Neural progenitor cell (in vitro differentiated cells): ENCODE measurements around the gene ZNRD2. TPM values are rescaled to one million over a fixed set of nuclear protein-coding genes. Genes with fewer than 3 reads are reported as not detected.

Experiments
- DNase-seq: peaks from one replicate; pipeline ENCODE4 v3.0.0-alpha.2; 2016; ENCODE audit warnings: low spot score
- H2AFZ ChIP-seq: fragments of 200-600 bp; sonication (generic); replicated peaks from 2 replicates; pipeline ENCODE4 v1.6.1; 2016; ENCODE audit warnings: antibody characterized with exemption
- H3F3A ChIP-seq: fragments of 200-600 bp; sonication (generic); 2 replicates; pipeline ENCODE4 v1.6.1; 2016; ENCODE audit warnings: antibody characterized with exemption, low read depth
- H3K27ac ChIP-seq: fragments of 200-600 bp; sonication (generic); 2 replicates; pipeline ENCODE4 v1.5.1; 2016; ENCODE audit warnings: mild to moderate bottlenecking
- H3K27me3 ChIP-seq: fragments of 200-600 bp; sonication (generic); 2 replicates; pipeline ENCODE4 v1.6.1; 2016; ENCODE audit warnings: mild to moderate bottlenecking, moderate library complexity
- H3K36me3 ChIP-seq: fragments of 200-600 bp; sonication (generic); 2 replicates; pipeline ENCODE4 v1.5.1; 2016
- H3K4me1 ChIP-seq: fragments of 200-600 bp; sonication (generic); 2 replicates; pipeline ENCODE4 v1.6.1; 2016; ENCODE audit warnings: mixed run types
- H3K4me2 ChIP-seq: fragments of 200-600 bp; sonication (generic); 2 replicates; pipeline ENCODE4 v1.6.1; 2016
- H3K4me3 ChIP-seq: fragments of 200-600 bp; sonication (generic); 2 replicates; pipeline ENCODE4 v1.5.1; 2016
- H3K79me2 ChIP-seq: fragments of 200-600 bp; sonication (generic); 2 replicates; pipeline ENCODE4 v1.6.1; 2016; ENCODE audit warnings: low read depth
- H3K9ac ChIP-seq: fragments of 200-600 bp; sonication (generic); 2 replicates; pipeline ENCODE4 v1.6.1; 2016
- H3K9me3 ChIP-seq: fragments of 200-600 bp; sonication (generic); 2 replicates; pipeline ENCODE4 v1.5.1; 2016; ENCODE audit warnings: low read depth
- H4K20me1 ChIP-seq: fragments of 200-600 bp; sonication (generic); 2 replicates; pipeline ENCODE4 v1.6.1; 2016; ENCODE audit warnings: low read depth
- H3K27ac Mint-ChIP-seq: 3 replicates; pipeline ENCODE4 v1.8.0; 2021; ENCODE audit warnings: mixed read lengths
- H3K27me3 Mint-ChIP-seq: 2 replicates; pipeline ENCODE4 v1.8.0; 2022; ENCODE audit warnings: low read depth, mild to moderate bottlenecking, inconsistent platforms, moderate library complexity, mixed read lengths; ENCODE audit not compliant: insufficient read depth
- H3K36me3 Mint-ChIP-seq: 3 replicates; pipeline ENCODE4 v1.8.0; 2021; ENCODE audit warnings: mixed read lengths
- H3K4me1 Mint-ChIP-seq: 3 replicates; pipeline ENCODE4 v1.8.0; 2021; ENCODE audit warnings: mixed read lengths
- H3K4me3 Mint-ChIP-seq: 3 replicates; pipeline ENCODE4 v1.8.0; 2021; ENCODE audit warnings: mild to moderate bottlenecking, moderate library complexity, mixed read lengths
- H3K9me3 Mint-ChIP-seq: 3 replicates; pipeline ENCODE4 v1.8.0; 2020; ENCODE audit warnings: mixed read lengths
- EZH2 ChIP-seq: fragments of 200-600 bp; sonication (generic); IDR thresholded peaks from 2 replicates; pipeline ENCODE4 v1.6.1; 2017; ENCODE audit warnings: antibody characterized with exemption, mild to moderate bottlenecking, moderate library complexity
- EZH2phosphoT487 ChIP-seq: fragments of 200-600 bp; sonication (generic); IDR thresholded peaks from 2 replicates; pipeline ENCODE4 v1.6.1; 2017; ENCODE audit warnings: antibody characterized with exemption
- total RNA-seq: library from RNA; depleted of rRNA; stranded (reverse); fragments of >200 nt; gene quantifications from 2 replicates; pipeline ENCODE4 v1.2.3, GENCODE V29; 2015; ENCODE audit warnings: low replicate concordance
- TF ChIP-seq, protein P1 (sequence below): fragments of 200-600 bp; sonication (generic); IDR thresholded peaks from 2 replicates; pipeline ENCODE4 v1.5.1; 2017; ENCODE audit warnings: antibody characterized with exemption, mild to moderate bottlenecking

The ZNRD2 gene
- total RNA-seq, 1 donor from 2014 or later: 15.5 TPM

DNA sequence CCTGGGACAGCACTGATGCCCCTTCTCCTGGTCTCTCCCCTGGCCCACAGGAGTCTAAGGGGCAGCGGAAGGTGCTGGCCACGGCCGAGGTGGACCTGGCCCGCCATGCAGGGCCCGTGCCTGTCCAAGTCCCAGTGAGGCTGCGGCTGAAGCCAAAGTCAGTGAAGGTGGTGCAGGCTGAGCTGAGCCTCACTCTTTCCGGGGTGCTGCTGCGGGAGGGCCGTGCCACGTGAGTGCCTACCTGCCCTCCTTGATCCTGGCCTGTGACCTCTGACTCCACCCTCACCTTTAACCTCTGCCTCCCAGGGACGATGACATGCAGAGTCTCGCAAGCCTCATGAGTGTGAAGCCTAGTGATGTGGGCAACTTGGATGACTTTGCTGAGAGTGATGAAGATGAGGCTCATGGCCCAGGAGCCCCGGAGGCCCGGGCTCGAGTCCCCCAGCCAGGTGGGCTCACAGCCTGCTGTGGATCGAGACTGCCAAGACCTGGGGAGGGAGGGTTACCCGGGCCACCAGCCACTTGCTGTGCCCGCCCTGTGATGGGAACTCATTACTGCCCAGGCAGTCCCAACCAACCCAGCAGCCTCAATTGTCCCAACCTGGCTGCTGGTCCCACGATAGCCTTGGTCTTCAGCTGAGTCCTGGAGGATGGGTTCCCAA, 9.9 kb downstream of the ZNRD2 start:
- Mint-ChIP-seq H3K9me3 (no peaks in the 10 kb centered on the region), H3K27me3 (peaks cover 29% of the 10 kb centered on the region), H3K36me3 (peaks cover 3% of the 10 kb centered on the region), H3K4me1 (peaks cover 28% of the 10 kb centered on the region), H3K4me3 (no peak overlapping the region), H3K27ac (no peak overlapping the region)
- TF ChIP-seq EZH2: no peak
- TF ChIP-seq EZH2phosphoT487: no peak
- TF ChIP-seq, protein P1, sequence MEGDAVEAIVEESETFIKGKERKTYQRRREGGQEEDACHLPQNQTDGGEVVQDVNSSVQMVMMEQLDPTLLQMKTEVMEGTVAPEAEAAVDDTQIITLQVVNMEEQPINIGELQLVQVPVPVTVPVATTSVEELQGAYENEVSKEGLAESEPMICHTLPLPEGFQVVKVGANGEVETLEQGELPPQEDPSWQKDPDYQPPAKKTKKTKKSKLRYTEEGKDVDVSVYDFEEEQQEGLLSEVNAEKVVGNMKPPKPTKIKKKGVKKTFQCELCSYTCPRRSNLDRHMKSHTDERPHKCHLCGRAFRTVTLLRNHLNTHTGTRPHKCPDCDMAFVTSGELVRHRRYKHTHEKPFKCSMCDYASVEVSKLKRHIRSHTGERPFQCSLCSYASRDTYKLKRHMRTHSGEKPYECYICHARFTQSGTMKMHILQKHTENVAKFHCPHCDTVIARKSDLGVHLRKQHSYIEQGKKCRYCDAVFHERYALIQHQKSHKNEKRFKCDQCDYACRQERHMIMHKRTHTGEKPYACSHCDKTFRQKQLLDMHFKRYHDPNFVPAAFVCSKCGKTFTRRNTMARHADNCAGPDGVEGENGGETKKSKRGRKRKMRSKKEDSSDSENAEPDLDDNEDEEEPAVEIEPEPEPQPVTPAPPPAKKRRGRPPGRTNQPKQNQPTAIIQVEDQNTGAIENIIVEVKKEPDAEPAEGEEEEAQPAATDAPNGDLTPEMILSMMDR: no peak
- Histone ChIP-seq H4K20me1 (peaks cover 16% of the 10 kb centered on the region), H3K9me3 (no peaks in the 10 kb centered on the region), H3K9ac (no peak overlapping the region), H3K79me2 (no peaks in the 10 kb centered on the region), H3K4me3 (no peak overlapping the region), H3K4me1 (peaks cover 4% of the 10 kb centered on the region), H3K27ac (no peak overlapping the region), H3K27me3 (peaks cover 73% of the 10 kb centered on the region), H3K36me3 (no peaks in the 10 kb centered on the region), H3F3A (peaks cover 13% of the 10 kb centered on the region), H2AFZ (no peak overlapping the region), H3K4me2 (no peak overlapping the region)
- no peak for DNase-seq

DNA sequence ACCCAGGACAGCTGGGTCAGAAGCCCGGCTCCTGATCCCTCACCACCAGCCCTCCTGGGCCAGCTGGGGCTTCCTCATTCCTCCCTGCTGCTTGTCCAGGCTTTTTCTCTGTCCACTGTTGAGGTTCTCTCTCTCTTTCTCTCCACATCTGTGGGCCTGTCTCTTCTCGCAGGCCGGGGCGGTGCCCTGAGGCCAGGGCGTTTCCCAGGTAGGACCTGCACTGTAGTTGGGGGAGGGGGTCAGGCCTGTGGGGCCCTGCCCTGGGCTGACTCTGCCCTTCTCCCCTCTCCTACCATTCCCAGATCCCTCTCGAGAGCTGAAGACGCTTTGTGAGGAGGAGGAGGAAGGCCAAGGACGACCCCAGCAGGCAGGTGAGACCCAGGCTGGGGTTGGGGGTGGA, 10.5 kb downstream of the ZNRD2 start:
- no peak for DNase-seq
- H3K27me3 ChIP-seq: peaks cover 73% of the 10 kb centered on the region

DNA sequence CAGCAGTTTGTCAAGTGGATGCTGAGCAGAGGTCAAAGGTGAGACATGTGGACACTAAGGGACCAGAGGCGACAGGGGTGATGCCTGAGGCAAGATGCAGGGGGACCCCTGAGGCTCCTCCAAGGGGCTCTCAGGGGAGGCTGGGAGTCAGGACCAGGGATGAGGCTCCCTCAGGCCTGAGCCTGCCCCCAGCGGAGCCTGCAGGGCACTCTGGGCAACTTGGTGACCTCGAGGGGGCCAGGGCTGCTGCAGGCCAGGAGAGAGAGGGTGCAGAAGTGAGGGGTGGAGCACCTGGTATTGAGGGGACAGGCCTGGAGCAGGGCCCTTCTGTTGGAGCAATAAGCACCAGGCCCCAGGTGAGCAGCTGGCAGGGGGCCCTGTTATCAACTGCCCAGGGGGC, 11.7 kb downstream of the ZNRD2 start:
- Histone ChIP-seq H3K79me2 (no peaks in the 10 kb centered on the region), H3K4me3 (no peak overlapping the region), H3K4me1 (no peaks in the 10 kb centered on the region), H4K20me1 (peaks cover 4% of the 10 kb centered on the region), H3K27me3 (peaks cover 73% of the 10 kb centered on the region), H3F3A (peaks cover 14% of the 10 kb centered on the region), H2AFZ (no peak overlapping the region), H3K9me3 (no peaks in the 10 kb centered on the region), H3K36me3 (no peaks in the 10 kb centered on the region), H3K9ac (no peak overlapping the region), H3K27ac (no peak overlapping the region), H3K4me2 (no peak overlapping the region)
- H3K4me1 Mint-ChIP-seq: peaks cover 28% of the 10 kb centered on the region
- H3K36me3 Mint-ChIP-seq: no peaks in the 10 kb centered on the region
- no peaks in the 10 kb centered on the region for H3K9me3 Mint-ChIP-seq
- TF ChIP-seq EZH2 (no peak), EZH2phosphoT487 (no peak)
- TF ChIP-seq, protein P1: no peak
- peaks cover 23% of the 10 kb centered on the region for H3K27me3 Mint-ChIP-seq
- DNase-seq: no peak
- no peak overlapping the region for H3K4me3 Mint-ChIP-seq
- H3K27ac Mint-ChIP-seq: peak overlapping the region; percentile 22

More for the DNA sequence above, 10.5 kb downstream of the ZNRD2 start:
- Histone ChIP-seq H3K27ac (no peak overlapping the region), H3K9me3 (no peaks in the 10 kb centered on the region), H4K20me1 (peaks cover 11% of the 10 kb centered on the region), H3K36me3 (no peaks in the 10 kb centered on the region), H3K4me2 (no peak overlapping the region), H3K79me2 (no peaks in the 10 kb centered on the region), H3K9ac (no peak overlapping the region), H3F3A (peaks cover 10% of the 10 kb centered on the region), H3K4me3 (no peak overlapping the region), H2AFZ (no peak overlapping the region), H3K4me1 (peaks cover 4% of the 10 kb centered on the region)
- Mint-ChIP-seq H3K36me3 (no peaks in the 10 kb centered on the region), H3K27ac (no peak overlapping the region), H3K4me1 (peaks cover 24% of the 10 kb centered on the region), H3K27me3 (peaks cover 24% of the 10 kb centered on the region), H3K9me3 (no peaks in the 10 kb centered on the region), H3K4me3 (no peak overlapping the region)
- TF ChIP-seq, protein P1: no peak
- no peak for TF ChIP-seq EZH2phosphoT487
- no peak for TF ChIP-seq EZH2
